Muscle layer of colon (tissue), 2 donors: ENCODE data around the gene NME8.
"Not testable (repeated sequence)": the region's sequence is repeated elsewhere in the genome, so short reads cannot be mapped to it uniquely, and the experiment has no call there.

Experiments
- H3K27ac ChIP-seq: one replicate; pipeline ENCODE4 v1.7.0; 2013; ENCODE audit warnings: low read depth, mild to moderate bottlenecking, low read length, moderate library complexity
- H3K27me3 ChIP-seq, 2 donors: one replicate each; pipeline ENCODE4 v1.7.0; 2013; ENCODE audit warnings: low read length in 2 of 2, mild to moderate bottlenecking in 2 of 2; ENCODE audit not compliant: insufficient read depth in 2 of 2, control insufficient read depth in 1 of 2
- H3K36me3 ChIP-seq: one replicate; pipeline ENCODE4 v1.7.0; 2013; ENCODE audit warnings: mild to moderate bottlenecking, low read length; ENCODE audit not compliant: insufficient read depth
- H3K4me1 ChIP-seq: one replicate; pipeline ENCODE4 v1.7.0; 2013; ENCODE audit warnings: mild to moderate bottlenecking, low read length; ENCODE audit not compliant: insufficient read depth
- H3K4me3 ChIP-seq, 2 donors: one replicate each; pipeline ENCODE4 v1.7.0; 2013; ENCODE audit warnings: low read length in 2 of 2, low read depth in 1 of 2, mild to moderate bottlenecking in 1 of 2, moderate library complexity in 1 of 2
- H3K9ac ChIP-seq: one replicate; pipeline ENCODE4 v1.7.0; 2013; ENCODE audit warnings: low read length
- H3K9me3 ChIP-seq: one replicate; pipeline ENCODE4 v1.7.0; 2013; ENCODE audit warnings: mild to moderate bottlenecking, low read length
- donor health status: abdominal sarcoma.
- donor health status: Adenocarcinoma of cecum.

Gene NME8, protein sequence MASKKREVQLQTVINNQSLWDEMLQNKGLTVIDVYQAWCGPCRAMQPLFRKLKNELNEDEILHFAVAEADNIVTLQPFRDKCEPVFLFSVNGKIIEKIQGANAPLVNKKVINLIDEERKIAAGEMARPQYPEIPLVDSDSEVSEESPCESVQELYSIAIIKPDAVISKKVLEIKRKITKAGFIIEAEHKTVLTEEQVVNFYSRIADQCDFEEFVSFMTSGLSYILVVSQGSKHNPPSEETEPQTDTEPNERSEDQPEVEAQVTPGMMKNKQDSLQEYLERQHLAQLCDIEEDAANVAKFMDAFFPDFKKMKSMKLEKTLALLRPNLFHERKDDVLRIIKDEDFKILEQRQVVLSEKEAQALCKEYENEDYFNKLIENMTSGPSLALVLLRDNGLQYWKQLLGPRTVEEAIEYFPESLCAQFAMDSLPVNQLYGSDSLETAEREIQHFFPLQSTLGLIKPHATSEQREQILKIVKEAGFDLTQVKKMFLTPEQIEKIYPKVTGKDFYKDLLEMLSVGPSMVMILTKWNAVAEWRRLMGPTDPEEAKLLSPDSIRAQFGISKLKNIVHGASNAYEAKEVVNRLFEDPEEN

DNA sequence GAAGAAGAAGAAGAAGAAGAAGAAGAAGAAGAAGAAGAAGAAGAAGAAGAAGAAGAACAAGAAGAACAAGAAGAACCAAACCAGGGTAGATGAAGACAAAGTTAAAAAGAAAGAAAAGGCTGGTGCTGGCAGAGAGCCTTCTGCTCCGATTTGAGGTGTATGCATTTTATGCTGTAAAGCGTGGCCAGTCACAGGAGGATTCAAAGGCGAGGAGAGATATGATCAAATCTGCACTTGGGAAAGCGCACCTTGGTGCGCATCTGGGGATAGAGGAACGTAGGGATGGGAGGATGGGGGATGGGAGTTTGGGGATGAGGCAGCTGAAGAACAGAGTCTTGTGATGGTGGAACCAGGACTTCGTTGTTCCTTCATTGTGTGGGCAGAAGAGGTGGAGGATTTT lies at the start of gene NME8:
TSS of gene NME8 (plus strand) at position 301 of the 400 bp plus-strand sequence. CDS start 1,670 bp downstream, outside the sequence.
- H3K4me3 ChIP-seq = no peak within 1 kb of the TSS

DNA sequence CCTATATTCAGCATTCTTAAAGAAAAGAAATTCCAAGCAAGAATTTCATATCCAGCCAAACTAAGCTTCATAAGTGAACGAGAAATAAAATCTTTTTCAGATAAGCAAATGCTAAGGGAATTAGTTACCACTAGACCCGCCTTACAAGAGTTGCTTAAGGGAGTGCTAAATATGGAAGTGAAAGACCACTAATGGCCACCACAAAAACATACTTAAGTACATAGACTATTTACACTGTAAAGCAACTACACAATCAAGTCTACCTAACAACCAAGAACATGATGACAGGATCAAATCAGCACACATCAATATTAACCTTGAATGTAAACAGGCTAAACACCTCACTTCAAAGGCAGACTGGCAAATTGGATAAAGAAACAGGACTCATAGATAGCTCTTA lies 42.2 kb upstream of the NME8 start:
- no peaks in the 10 kb centered on the region for H3K4me1 ChIP-seq
- H3K27me3 ChIP-seq = no peaks in the 10 kb centered on the region
- H3K9ac ChIP-seq = no peak overlapping the region
- H3K9me3 ChIP-seq = no peaks in the 10 kb centered on the region
- no peak overlapping the region for H3K27ac ChIP-seq
- no peak overlapping the region for H3K4me3 ChIP-seq
- no peaks in the 10 kb centered on the region for H3K36me3 ChIP-seq

More for the DNA sequence above, at the start of gene NME8:
- no peaks in the 10 kb centered on the region for H3K4me1 ChIP-seq
- H3K27ac ChIP-seq = no peak within 1 kb of the TSS
- H3K9me3 ChIP-seq = no peaks in the 10 kb centered on the region
- H3K27me3 ChIP-seq = no peaks in the 10 kb centered on the region
- H3K36me3 ChIP-seq = no peaks in the 10 kb centered on the region
- H3K9ac ChIP-seq = no peak within 1 kb of the TSS

DNA sequence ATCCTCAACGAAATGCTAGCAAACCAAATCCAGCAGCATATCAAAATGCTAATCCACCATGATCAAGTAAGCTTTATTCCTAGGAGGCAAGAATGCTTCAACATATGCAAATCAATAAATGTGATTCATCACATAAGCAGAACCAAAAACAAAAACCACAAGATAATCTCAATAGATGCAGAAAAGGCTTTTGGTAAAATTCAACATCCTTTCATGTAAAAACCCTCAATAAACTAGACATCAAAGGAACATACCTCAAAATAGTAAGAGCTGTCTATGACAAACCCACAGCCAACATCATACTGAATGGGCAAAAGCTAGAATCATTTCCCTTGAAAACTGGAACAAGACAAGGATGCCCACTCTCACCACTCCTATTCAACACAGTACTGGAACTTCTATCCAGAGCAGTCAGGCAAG lies 36.2 kb upstream of the NME8 start:
- not testable (repeated sequence) for H3K27me3 ChIP-seq, H3K36me3 ChIP-seq, H3K9me3 ChIP-seq, H3K4me3 ChIP-seq, H3K9ac ChIP-seq, H3K4me1 ChIP-seq, H3K27ac ChIP-seq

DNA sequence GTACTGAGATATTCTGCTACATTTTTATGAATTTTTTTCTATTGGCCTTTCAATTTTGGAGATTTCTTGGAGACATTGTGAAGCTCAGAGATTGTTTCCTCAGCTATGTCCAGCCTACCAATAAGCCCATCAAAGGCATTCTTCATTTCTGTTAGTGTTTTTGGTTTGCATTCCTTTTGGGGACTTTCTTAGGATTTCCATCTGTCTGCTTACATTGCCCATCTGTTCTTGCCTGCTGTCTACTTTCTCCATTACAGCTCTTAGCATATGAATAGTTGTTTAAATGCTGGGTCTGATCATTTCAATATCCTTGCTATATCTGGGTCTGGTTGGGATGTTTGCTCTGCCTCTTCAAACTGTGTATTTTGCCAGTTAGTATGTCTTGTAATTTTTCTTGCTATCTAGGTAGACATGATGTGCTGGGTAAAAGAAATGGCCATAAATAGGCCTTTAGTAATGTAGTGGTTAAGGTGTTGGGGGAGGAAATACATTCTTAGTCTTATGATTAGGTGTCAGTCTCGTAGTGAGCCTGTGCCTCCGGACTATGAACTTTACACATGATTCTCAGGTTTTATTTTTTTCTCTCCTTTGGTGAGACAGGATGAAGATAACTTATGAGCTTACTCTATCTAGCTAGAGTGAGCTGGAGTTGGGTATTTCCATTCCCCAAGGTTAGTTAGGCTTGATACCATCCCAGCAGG lies 32.6 kb upstream of the NME8 start:
- Histone ChIP-seq H3K36me3 (no peaks in the 10 kb centered on the region), H3K9ac (no peak overlapping the region), H3K4me1 (no peaks in the 10 kb centered on the region), H3K4me3 (no peak overlapping the region), H3K9me3 (no peaks in the 10 kb centered on the region), H3K27me3 (no peaks in the 10 kb centered on the region), H3K27ac (no peak overlapping the region)

DNA sequence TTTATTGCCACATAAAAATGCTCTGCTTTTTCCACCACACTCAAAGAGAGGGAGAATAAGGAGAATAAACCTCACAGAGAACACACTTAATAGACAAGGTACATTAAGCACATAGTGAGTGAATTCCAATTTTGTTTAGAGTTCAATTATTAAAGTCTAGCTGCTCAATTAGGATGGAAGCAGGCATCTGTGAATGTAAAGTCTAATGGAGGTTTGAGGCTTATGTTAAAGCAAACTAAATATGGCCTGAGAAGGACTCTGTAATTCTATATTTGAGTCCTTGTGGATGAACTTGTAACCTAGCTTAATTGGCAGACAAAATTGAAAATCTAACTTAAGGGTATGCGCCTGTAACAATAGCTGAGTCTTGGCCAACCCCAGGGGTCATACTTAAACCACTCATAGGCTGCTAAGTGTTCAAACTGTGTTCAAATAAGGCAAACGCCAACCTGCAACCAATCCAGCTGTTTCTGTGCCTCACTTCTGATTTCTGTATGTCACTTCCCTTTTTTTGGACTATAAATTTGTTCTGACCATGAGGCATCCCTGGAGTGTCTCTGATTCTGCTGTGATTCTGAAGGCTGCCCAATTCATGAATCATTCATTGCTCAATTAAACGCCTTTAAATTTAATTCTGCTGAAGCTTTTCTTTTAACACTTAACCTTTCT lies 31.3 kb upstream of the NME8 start:
- Histone ChIP-seq H3K4me1 (no peaks in the 10 kb centered on the region), H3K27ac (no peak overlapping the region), H3K9me3 (no peaks in the 10 kb centered on the region), H3K36me3 (no peaks in the 10 kb centered on the region), H3K27me3 (no peaks in the 10 kb centered on the region), H3K4me3 (no peak overlapping the region), H3K9ac (no peak overlapping the region)

DNA sequence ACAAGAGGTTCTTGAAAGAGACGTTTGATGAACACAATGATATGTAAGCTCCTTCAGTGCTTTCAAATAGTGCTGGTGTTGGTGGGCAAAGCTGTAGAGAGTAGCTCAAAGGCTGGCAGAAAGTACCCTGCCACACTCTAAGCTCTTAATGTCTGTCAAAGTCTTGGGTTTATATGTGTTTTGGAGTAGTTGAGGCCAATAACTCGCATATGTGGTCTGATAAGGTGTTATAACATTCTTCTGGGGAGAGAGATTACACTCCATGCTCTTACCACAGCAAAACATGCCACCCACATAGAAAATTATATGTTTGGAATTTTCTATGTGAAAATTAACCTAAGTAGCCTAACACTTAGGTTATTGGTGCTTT lies 30.8 kb upstream of the NME8 start:
- H3K27ac ChIP-seq = no peak overlapping the region
- no peaks in the 10 kb centered on the region for H3K4me1 ChIP-seq
- H3K36me3 ChIP-seq = no peaks in the 10 kb centered on the region
- no peaks in the 10 kb centered on the region for H3K9me3 ChIP-seq
- H3K9ac ChIP-seq = no peak overlapping the region
- H3K4me3 ChIP-seq = no peak overlapping the region
- no peaks in the 10 kb centered on the region for H3K27me3 ChIP-seq

DNA sequence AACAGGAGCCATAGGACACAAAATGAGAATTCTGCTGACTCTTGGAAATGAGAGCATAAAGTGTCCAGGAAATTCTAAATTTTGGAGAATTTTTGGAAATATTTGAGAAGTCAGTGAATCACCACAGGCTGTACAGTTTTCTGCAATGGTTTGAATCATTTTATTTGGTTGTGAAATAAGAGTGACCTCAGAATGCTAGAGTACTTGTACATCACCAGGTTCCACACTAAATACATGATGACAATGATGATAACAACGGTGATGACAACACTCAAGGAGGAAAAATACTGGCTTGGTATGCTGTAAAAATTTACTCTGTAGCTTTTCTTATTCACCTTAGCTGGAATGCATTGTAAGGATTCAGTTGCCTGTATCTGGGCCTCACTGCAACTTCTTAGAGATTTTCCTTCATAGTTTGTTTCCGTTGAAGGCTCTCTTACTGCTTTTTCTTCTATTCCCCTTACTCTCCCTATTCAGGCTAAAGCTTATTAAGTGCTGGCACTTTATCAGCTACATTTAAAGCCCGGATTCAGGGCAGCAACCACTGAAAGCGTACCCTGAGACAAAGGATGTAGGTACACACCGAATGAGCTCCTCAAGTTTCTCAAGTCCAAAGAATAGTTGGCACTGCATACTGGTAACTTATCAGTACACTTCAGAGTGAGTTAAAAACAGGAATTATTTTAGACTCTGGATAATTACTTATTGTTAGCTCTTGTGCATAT lies 30.2 kb upstream of the NME8 start:
- Histone ChIP-seq H3K9ac (no peak overlapping the region), H3K9me3 (no peaks in the 10 kb centered on the region), H3K4me3 (no peak overlapping the region), H3K27ac (no peak overlapping the region), H3K27me3 (no peaks in the 10 kb centered on the region), H3K4me1 (no peaks in the 10 kb centered on the region), H3K36me3 (no peaks in the 10 kb centered on the region)

DNA sequence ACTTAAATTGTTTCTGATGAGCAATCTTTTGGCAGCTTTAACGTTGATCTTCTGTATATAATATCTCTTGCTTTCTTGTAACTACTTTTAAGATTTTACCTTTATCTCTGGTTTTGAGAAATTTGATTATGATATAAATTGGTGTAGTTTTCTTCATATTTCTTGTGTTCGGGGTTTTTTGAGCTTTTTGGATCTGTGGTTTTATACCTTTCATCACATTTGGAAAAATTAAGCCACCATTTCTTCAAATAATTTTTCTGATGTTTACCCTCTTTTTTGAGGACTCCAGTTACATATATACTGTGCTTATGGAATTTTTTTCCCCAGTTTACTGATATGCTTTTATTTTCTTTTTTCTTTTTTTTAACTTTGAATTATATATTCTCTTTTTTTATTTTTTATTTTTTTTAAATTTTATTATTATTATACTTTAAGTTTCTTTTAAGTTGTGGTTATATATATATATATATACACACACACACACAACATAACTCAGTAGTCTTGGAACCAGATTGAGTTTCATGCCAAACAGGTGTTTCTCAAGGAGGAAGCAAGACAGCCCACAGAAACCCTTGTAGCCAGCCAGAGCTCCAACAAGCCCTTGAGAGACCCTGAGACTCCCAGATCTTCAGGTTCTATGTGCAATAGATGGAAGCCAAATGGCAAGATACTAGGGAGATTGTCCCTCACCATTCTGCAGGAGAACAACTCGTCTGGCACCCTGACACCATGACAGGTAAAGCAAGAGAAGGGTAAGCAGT lies 27.5 kb upstream of the NME8 start:
- H3K4me1 ChIP-seq = no peaks in the 10 kb centered on the region
- H3K9me3 ChIP-seq = no peaks in the 10 kb centered on the region
- no peak overlapping the region for H3K4me3 ChIP-seq
- H3K36me3 ChIP-seq = no peaks in the 10 kb centered on the region
- no peak overlapping the region for H3K27ac ChIP-seq
- H3K27me3 ChIP-seq = no peaks in the 10 kb centered on the region
- no peak overlapping the region for H3K9ac ChIP-seq

DNA sequence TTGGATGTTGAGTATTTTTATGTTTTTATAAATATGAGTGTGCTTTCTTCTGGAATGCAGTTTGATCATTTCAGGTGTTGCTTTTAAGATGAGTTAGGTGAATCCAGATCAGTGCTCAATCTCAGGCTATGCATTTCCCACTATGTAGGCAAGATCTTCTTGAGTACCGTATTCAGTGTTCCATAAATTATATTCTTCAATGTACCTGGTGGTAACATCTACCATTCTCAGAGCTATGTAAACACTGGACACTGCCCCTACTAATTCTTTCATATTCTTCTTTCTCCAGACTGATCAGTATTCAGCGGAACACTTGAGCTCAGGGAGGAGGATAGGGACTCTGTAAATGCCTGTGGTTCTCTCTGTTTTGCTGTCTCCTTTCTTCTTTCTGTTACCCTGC lies 25.5 kb upstream of the NME8 start:
- H3K9ac ChIP-seq = no peak overlapping the region
- no peaks in the 10 kb centered on the region for H3K27me3 ChIP-seq
- H3K4me1 ChIP-seq = no peaks in the 10 kb centered on the region

DNA sequence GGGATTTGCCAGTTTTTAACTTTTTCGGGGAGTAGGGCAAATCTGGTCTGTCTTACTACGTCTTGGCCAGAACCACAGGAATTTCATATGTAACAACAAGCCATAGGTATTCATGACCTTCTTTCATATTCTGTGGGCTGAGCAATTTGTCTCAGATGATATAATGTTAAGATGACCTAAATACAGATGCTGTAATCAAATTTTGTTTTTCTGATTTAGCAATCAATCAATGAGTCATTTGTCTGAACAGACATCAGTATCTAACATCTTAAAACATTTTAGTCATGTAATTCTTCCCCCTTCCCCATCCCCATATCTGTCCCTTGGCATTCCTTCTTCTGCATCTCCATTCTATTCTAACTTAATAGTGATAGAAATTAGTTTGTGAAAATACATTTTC lies 24.8 kb upstream of the NME8 start:
- Histone ChIP-seq H3K4me1 (no peaks in the 10 kb centered on the region), H3K27me3 (no peaks in the 10 kb centered on the region), H3K4me3 (no peak overlapping the region), H3K36me3 (no peaks in the 10 kb centered on the region), H3K9ac (no peak overlapping the region), H3K9me3 (no peaks in the 10 kb centered on the region), H3K27ac (no peak overlapping the region)

More for the DNA sequence above, 25.5 kb upstream of the NME8 start:
- Histone ChIP-seq H3K36me3 (no peaks in the 10 kb centered on the region), H3K27ac (no peak overlapping the region), H3K4me3 (no peak overlapping the region), H3K9me3 (no peaks in the 10 kb centered on the region)
